ENCODE results near the gene ARNT2.

DNA sequence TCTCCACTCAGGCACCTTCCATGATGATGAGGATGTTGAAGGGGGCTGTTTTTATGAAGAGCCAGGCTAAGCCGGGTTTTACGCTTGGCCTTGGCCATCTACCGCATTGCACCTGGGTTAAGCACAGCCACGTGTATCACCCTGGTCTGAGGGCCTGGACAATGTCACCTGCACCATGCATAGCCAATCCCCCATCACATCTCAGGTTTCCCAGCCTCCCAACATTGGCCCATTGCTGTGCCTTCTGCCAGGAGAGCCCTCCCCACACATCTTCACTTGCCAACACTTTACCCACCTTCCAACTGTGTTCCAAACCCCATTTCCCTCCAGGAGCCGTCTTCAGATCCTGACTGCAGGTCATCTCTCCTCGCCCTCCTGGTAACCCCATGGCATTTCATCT is 155.6 kb downstream of the ARNT2 start:
- no peak for TF ChIP-seq TP53 (CRISPR knock-in tag; IDR thresholded peaks at IDR 0.05)
- TF ChIP-seq, protein P1, sequence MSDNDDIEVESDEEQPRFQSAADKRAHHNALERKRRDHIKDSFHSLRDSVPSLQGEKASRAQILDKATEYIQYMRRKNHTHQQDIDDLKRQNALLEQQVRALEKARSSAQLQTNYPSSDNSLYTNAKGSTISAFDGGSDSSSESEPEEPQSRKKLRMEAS (IDR thresholded peaks at IDR 0.05) = no peak
- TF ChIP-seq, protein P2, sequence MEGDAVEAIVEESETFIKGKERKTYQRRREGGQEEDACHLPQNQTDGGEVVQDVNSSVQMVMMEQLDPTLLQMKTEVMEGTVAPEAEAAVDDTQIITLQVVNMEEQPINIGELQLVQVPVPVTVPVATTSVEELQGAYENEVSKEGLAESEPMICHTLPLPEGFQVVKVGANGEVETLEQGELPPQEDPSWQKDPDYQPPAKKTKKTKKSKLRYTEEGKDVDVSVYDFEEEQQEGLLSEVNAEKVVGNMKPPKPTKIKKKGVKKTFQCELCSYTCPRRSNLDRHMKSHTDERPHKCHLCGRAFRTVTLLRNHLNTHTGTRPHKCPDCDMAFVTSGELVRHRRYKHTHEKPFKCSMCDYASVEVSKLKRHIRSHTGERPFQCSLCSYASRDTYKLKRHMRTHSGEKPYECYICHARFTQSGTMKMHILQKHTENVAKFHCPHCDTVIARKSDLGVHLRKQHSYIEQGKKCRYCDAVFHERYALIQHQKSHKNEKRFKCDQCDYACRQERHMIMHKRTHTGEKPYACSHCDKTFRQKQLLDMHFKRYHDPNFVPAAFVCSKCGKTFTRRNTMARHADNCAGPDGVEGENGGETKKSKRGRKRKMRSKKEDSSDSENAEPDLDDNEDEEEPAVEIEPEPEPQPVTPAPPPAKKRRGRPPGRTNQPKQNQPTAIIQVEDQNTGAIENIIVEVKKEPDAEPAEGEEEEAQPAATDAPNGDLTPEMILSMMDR (IDR thresholded peaks at IDR 0.05) = no peak
- no peak for TF ChIP-seq EP300 (IDR thresholded peaks at IDR 0.05)
- TF ChIP-seq PHF8 (IDR thresholded peaks at IDR 0.05; ENCODE audit: borderline replicate concordance, low read depth) = no peak
- TF ChIP-seq, protein P3, sequence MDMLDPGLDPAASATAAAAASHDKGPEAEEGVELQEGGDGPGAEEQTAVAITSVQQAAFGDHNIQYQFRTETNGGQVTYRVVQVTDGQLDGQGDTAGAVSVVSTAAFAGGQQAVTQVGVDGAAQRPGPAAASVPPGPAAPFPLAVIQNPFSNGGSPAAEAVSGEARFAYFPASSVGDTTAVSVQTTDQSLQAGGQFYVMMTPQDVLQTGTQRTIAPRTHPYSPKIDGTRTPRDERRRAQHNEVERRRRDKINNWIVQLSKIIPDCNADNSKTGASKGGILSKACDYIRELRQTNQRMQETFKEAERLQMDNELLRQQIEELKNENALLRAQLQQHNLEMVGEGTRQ (IDR thresholded peaks at IDR 0.05) = no peak
- no peak for TF ChIP-seq HDAC2 (IDR thresholded peaks at IDR 0.05)
- TF ChIP-seq RFX5 (IDR thresholded peaks at IDR 0.05) = no peak

Measured in A549 (cell line).